Cortex of kidney (tissue), 1 donor: ENCODE data around the gene KRT27.
"Not testable (repeated sequence)": the region's sequence is repeated elsewhere in the genome, so short reads cannot be mapped to it uniquely, and the experiment has no call there.

ENCODE experiments used
- DNase-seq: peaks from one replicate; lab custom pipeline; 2025; lab: John Stamatoyannopoulos, UW

Gene KRT27

DNA sequence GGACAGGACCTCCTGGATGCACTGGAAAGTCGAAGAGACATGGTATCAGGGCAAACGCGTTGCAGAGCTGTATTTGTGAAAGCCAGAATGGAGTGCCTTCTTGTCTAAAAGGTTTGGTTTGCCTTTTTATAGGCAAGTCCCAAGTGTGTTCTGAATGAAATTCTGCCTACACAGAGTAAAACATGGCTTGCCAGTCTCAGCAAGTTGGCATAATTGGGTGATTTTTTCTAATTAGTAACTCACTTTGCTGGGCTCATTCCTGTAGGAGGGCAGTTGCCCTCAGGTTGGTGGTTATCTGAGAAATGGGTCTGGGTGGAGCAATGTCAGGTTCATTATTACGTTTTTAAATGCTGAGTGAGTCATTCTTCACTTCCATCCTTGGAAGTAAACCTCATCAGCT is 27.1 kb downstream of the KRT27 start, which contains the start of gene KRT25:
TSS of gene KRT25 (minus strand) at position 101 of the 400 bp plus-strand sequence. CDS start at position 41, 60 bp downstream.
- DNase-seq = no peak

GRCh38 chr17:40753804-40754203 is 28.5 kb downstream of the KRT27 start:
- no peak for DNase-seq

DNA sequence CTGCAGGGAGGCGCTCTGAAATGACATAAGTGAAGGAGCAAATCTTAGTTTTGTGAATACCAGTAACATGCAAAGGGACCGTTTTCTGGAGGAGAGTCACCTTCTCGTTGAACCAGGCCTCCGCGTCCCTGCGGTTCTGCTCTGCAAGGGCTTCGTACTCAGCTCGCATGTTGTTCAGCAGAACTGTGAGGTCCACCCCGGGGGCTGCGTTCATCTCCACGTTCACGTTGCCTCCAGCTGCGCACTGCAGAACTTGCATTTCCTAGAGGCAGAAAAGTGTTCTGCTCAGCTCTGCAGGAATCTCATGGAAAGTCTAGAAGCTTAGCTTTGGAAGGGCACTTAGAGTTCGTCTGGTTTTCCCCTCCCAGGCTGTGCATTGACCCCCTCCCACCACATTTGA is 31.3 kb downstream of the KRT27 start:
- DNase-seq = no peak

- no peak for DNase-seq
These were observed 32.0 kb downstream of the KRT27 start for GRCh38 chr17:40750391-40750790.

- not testable (repeated sequence) for DNase-seq
These were observed 33.7 kb downstream of the KRT27 start for GRCh38 chr17:40748666-40749065.

DNA sequence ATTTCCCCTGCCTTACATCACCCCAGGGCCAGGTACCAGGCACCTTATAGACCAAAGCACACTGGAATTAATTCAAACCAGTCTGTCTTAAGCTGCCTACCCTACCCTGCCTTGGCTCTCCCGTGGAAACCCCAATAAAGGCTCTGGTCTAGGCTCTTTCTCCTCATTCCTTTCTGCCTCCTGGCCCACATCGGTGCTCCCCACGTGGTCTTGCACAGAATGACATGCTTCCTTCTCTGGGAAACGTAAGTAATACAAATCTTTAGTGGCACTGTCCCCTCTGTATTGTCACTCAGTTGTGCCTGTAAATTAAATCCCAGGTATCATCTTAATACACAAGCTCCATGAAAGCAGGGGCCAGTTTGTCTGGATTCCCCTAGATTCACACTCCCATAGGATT is 43.8 kb downstream of the KRT27 start:
- DNase-seq = no peak

- DNase-seq = no peak
These were observed 47.3 kb downstream of the KRT27 start for GRCh38 chr17:40735016-40735415.

- no peak for DNase-seq
These were observed 48.3 kb downstream of the KRT27 start for GRCh38 chr17:40734018-40734417.

DNA sequence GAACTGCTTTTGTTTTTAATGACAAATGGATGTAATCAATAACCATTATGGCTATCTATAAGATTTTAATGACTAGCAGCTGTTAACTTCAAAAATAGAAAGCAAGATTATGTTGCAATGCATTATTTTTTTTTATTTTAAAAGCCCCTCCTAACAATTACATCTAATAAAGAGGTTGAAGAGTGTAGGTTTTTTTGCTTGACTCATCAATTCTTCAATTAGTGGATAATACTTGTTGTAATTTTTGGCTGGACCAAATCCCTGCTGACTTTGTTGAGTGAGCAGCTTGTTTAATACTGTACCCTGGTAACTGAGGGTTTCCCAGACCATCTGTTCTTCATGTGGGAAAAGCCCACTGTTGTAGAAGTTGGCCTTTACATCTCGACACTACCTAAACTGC is 51.4 kb downstream of the KRT27 start:
- no peak for DNase-seq

DNA sequence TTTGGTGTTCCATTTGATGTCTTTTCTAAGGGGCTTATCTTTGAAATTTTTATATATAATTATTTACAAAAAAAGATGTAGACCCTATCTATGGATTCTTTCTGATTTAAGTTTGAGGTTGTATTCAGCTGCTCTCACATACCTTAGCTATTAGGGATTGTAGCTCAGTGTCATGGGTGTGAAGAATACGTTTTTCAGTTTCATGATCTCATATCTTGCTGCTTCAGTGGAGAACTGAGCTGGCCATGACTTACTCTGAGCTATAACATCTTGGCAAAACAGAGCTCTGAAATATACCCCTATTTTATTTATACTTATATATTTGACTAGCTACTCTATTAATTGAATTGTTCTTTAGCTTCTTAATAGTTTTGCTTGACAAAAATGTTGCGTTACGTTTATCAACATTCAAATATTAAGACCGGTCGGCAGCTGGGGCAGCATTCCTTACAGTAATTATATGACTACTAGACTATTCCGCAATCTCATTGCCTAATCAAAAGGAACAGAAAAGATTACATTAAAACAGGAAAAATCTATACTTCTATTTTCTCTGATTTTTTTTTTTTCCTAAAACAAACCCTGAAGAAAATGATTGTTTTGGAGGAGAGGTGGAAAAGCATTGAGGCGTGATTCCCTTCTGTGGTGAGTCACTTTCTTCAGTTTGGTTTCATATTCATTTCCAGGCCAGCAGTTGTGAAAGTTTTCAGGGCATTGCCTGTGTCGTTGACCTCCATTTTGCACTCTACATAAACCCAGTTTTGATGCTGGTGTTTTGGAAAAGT is 54.7 kb downstream of the KRT27 start:
- no peak for DNase-seq

DNA sequence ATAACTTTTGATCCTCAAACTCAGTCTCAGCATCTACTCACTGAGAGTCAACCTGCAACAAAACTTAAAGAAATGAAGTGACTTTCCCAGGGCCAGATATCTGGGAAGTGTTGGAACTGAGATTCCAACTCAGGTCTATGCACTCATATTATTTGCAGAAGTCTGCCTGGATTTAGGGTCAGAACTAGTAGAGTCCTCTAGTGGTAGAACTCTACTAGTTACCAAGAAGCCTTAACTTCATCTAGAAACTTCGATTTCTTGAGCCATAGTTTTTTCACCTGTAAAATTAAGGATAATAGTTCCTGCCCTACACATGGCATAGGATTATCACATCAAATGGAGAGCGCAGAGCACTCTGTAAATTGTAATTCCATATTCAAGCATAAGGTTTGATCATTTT is 55.4 kb downstream of the KRT27 start:
- DNase-seq = no peak
